Stimulated activated naive CD4-positive, alpha-beta T cell (primary cell): Measurements from ENCODE around the gene C11orf21.
"Not testable (repeated sequence)": the region's sequence is repeated elsewhere in the genome, so short reads cannot be mapped to it uniquely, and the experiment has no call there.

Experiments used
- DNase-seq, 6 experiments: peaks; one replicate each; lab custom pipeline; 2025; lab: John Stamatoyannopoulos, UW

The C11orf21 gene

GRCh38 chr11:2296913-2297622 lies 4.7 kb downstream of the C11orf21 start:
- DNase-seq = no peak

GRCh38 chr11:2295971-2296912 lies 5.5 kb downstream of the C11orf21 start:
- no peak for DNase-seq

- DNase-seq = no peak
Observed at GRCh38 chr11:2294926-2295290, 6.8 kb downstream of the C11orf21 start.

GRCh38 chr11:2293984-2294925 lies 7.5 kb downstream of the C11orf21 start:
- no peak for DNase-seq

GRCh38 chr11:2293531-2293971 lies 8.2 kb downstream of the C11orf21 start:
- DNase-seq = no peak

- DNase-seq = no peak
Observed at GRCh38 chr11:2290351-2290841, 11.3 kb downstream of the C11orf21 start.

- no peak for DNase-seq
Observed at GRCh38 chr11:2289859-2290258, 11.9 kb downstream of the C11orf21 start.

GRCh38 chr11:2289350-2289749 lies 12.4 kb downstream of the C11orf21 start:
- DNase-seq = no peak

GRCh38 chr11:2287091-2287490 lies 14.6 kb downstream of the C11orf21 start:
- no peak for DNase-seq

- not testable (repeated sequence) for DNase-seq
Observed at GRCh38 chr11:2286350-2286749, 15.4 kb downstream of the C11orf21 start.

- DNase-seq = no peak
Observed at GRCh38 chr11:2280208-2280607, 21.5 kb downstream of the C11orf21 start.

GRCh38 chr11:2277933-2278523 lies 23.7 kb downstream of the C11orf21 start:
- no peak for DNase-seq

- DNase-seq = no peak
Observed at GRCh38 chr11:2277008-2277346, 24.7 kb downstream of the C11orf21 start.

- no peak for DNase-seq
Observed at GRCh38 chr11:2276280-2277007, 25.3 kb downstream of the C11orf21 start.

GRCh38 chr11:2275334-2276279 lies 26.1 kb downstream of the C11orf21 start:
- DNase-seq = no peak

- DNase-seq = no peak
Observed at GRCh38 chr11:2273771-2274170, 27.9 kb downstream of the C11orf21 start.

- DNase-seq = no peak
Observed at GRCh38 chr11:2273311-2273710, 28.4 kb downstream of the C11orf21 start.

GRCh38 chr11:2272946-2273280 lies 28.8 kb downstream of the C11orf21 start:
- DNase-seq = no peak

GRCh38 chr11:2272228-2272945 lies 29.3 kb downstream of the C11orf21 start:
- no peak for DNase-seq
